HG03439 (cell line): ENCODE measurements around the gene IFNA14.
"Not testable (repeated sequence)": the region's sequence is repeated elsewhere in the genome, so short reads cannot be mapped to it uniquely, and the experiment has no call there.

Source experiments
- ATAC-seq: cut with Tn5 transposase; IDR thresholded peaks from one replicate; pipeline ENCODE4 v1.9.1; 2021; ENCODE audit warnings: mild to moderate bottlenecking, moderate library complexity; ENCODE audit not compliant: unreplicated experiment

IFNA14 gene

DNA sequence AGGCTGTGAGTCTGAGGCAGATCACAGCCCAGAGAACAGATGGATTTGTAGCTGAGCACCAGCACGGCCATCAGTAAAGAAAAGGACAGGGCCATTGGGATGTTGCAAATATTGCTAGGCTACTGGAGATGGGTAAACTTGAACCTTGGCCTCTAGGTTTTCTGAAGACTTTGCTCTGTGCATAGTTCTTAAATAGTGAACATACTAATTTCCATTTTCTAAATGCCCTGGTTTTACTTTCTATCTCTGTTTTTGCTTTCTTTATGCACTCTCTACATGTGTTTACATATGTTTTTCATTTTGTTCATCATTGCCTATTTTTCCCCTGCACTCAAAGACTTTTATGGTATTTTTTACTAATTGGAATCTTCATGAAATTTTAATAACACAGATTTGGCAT is 22.6 kb downstream of the IFNA14 start, which contains the start of gene IFNA16:
TSS of gene IFNA16 (minus strand) at position 101 of the 400 bp plus-strand sequence. CDS start at position 95, 6 bp downstream.
- ATAC-seq: not testable (repeated sequence)

- peak; percentile 60 for ATAC-seq
Observed at GRCh38 chr9:21213411-21214326, 26.1 kb downstream of the IFNA14 start.

DNA sequence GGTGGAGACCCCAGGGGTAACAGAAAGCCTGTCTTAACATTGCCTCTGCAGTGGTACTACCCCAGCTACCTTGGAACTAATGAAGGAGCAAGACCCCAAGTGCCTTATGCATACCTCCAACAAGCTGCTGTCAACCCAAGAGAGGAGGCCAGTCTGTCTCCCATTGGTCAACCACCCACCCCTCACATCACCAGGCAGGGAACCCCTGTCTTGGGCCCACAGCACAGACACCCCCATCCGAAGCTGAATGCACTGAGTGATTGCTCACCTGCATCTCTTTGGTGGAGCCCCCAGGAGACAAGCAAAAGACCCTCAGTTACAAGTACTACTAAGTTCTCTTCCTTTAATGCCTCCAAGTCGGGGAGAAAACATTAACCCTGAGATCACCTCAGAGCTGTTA is 27.6 kb downstream of the IFNA14 start:
- ATAC-seq: not testable (repeated sequence)

GRCh38 chr9:21210782-21211181 is 29.0 kb downstream of the IFNA14 start:
- ATAC-seq: not testable (repeated sequence)

DNA sequence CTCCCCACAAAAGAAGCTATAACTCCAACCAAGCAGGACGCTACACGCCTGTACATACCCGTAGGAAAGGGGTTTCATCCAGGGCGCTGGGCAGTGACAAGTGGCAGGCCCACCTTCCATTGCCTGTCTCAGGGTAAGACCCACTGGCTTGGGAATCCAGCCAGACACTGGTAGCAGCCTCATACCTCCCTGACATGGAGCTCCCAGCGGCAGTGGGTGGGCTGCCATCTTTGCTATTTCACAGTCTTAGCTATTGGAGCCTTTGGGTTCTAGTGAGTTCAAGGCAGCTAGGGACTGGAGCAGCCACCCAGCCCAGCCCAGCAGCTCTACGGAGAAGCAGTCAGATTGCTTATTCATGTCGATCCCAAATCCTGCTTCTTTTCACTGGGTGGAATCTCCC is 29.5 kb downstream of the IFNA14 start:
- ATAC-seq: no peak

DNA sequence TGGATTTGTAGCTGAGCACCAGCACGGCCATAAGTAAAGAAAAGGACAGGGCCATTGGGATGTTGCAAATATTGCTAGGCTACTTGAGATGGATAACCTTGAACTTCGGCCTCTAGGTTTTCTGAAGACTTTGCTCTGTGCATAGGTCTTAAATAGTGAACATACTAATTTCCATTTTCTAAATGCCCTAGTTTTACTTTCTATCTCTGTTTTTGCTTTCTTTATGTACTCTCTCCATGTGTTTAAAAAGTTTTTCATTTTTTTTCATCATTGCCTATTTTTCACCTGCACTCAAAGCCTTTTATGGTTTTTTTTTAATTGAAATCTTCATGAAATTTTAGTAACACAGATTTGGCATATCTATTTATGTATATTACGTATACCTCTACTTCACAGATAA is 32.8 kb downstream of the IFNA14 start, which contains the start of gene IFNA10:
TSS of gene IFNA10 (minus strand) at position 101 of the 400 bp plus-strand sequence. CDS start at position 55, 46 bp downstream.
- not testable (repeated sequence) for ATAC-seq

DNA sequence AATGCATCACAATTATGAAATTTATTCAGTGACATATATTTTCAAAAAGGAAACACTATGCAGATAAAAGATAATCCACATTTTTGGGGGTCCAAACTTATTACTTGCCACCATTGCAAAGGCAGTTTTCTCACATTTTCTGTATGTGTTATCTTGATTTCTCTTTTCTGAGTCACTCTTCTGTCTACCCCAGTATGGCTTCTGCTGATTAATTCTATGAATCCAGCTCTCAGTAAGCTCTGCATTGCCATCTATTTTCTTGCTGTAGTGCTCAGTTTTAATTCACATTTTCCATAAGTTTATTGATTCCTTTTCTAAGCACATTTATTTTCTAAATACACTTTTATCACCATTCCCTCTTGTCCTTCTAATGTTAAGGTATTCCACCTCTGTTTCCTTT is 34.6 kb downstream of the IFNA14 start:
- ATAC-seq: no peak

DNA sequence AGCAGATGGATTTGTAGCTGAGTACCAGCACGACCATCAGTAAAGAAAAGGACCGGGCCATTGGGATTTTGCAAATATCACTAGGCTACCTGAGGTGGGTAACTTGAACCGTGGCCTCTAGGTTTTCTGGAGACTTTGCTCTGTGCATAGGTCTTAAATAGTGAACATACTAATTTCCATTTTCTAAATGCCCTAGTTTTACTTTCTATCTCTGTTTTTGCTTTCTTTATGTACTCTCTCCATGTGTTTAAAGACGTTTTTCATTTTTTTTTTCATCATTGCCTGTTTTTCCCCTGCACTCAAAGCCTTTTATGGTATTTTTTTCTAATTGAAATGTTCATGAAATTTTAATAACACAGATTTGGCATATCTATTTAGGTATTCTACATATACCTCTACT is 37.7 kb downstream of the IFNA14 start, which contains the start of gene IFNA7:
TSS of gene IFNA7 (minus strand) at position 101 of the 400 bp plus-strand sequence. CDS start at position 61, 40 bp downstream.
- ATAC-seq: not testable (repeated sequence)

GRCh38 chr9:21194867-21195776 is 44.7 kb downstream of the IFNA14 start:
- ATAC-seq: peak; percentile 92
